NOMO-1 (cell line): Measurements from ENCODE around the gene TRIO.

Experiments used
- DNase-seq, 2 experiments: peaks; one replicate each; lab custom pipeline; 2025; ENCODE audit not compliant: unreplicated experiment in 2 of 2; lab: John Stamatoyannopoulos, UW

The TRIO gene

DNA sequence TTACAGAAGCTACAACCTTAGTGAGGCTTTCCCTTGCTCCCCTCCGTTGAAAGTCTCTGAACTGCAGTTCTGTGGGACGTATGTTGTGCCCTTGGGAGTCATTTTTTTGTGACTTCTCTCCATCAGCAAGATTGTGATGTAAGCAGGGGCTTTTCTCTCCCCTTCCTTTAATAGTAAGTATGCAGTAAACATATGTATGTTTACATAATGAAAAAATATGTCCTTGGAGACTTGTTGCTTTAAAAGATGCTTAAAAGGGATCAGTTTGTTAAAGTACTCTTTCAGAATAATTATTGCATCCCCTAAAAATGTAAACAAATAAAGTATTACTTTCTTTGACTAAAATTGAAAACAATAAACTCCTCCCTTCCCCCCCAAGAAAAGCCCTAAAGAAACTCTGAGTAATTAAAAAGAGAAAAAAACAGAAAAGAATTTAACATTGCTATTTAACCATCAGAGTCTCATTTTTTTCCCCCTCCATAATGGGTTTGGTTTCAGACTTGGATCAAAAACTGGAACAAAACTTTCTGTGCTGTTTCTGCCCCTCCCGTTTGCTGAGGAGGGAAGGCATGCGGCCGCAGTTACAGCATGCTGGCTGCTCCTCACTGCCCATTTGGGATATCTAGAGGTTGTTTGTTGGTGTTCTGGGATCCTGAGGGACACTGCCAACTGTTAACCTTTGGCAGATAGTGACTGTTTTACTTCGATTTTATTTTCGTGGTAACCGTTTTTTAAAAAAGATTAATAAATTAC lies 40.2 kb downstream of the TRIO start:
- DNase-seq = no peak

- no peak for DNase-seq
Measured at GRCh38 chr5:14184082-14184481, 40.9 kb downstream of the TRIO start.

DNA sequence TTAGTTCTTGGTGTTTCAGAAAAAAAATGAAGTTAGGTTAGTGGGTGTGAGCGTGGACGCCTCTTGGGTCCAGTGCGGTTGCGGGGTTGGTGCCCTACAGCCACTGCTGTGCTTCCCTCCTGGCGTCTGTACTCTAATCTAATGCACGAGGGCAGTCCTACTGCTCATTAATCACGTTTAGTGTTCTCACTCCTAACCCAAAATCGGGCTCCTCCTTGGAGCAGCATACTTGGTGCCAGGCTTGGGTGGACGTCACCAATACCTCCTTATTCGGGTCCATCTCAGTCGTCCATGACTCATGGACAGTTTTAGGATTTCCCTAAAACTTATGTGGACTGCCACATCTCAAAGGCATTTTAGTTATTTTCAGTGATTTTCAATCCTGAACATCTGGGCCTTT lies 41.6 kb downstream of the TRIO start:
- DNase-seq = no peak

DNA sequence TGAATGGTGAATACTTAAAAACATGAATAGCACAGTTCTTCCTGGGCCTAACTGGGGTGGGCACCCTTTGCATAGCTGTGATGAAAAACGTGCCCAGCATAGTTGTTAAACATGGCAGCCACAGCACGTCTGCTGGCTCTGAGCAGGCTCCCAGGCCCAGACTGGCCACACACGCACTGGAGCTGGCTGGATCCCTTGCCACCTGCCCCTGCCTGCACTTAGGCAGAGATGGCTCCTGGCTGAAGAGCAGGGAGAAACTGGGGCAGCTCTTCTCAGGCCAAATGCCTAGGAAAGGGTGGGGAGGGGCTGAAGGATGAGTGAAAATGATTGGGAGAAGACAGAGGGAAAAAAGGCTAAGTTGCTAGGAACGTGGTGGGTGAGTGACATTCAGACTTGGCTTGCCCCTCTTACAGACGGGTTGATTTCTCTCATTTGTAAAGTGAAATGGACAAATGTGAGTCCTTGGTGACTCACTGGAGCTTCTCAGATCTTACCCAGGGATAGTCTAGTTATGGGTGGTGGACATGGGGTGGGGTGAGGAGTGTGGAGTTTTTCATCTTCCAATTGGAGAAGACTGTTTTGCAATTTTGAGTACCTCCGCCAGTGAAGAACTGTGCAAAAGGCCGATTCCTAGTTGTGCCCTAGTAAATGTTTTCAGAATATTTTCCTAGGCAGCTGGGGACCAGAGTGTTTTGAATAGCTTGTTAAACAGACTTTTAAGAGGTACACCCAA lies 42.4 kb downstream of the TRIO start:
- DNase-seq = no peak

- no peak for DNase-seq
Measured at GRCh38 chr5:14186059-14186830, 43.1 kb downstream of the TRIO start.

DNA sequence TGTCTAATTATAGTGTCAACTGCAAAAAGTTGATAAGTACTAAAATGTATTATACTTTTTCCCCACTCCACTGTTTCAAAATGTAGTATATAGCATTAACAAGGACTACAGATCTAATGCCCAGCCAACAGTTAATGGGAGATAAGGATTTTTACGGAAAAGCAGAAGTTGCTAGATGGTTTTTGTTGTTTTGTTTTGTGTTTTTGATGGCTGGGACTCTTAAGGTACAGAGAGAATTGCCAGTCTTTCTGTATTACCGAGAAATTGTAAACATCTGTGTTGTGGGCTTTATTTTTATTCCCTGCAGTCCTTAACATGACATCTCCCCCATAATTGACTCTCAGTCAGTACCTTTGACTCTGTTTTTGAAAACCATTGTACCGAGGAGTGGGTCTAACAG lies 44.0 kb downstream of the TRIO start:
- no peak for DNase-seq

DNA sequence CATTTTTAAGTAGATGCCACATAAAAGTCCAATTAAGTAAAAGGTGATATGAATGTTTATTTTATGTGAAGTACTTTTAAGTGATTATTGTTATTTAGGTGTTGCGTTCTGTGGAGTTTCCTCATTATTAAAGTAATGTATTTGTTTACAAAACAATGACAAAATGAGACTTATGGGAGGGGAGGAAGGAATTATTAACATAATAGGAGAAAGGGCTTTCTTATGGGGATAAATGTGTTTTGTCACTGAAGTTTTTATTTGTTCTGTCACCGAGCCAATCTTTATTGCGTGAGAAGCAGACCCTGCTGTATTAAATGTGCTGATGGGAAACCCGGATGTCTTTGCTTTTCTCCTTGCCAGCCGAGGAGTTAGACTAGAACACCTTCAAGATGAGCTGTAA lies 44.5 kb downstream of the TRIO start:
- DNase-seq = no peak

DNA sequence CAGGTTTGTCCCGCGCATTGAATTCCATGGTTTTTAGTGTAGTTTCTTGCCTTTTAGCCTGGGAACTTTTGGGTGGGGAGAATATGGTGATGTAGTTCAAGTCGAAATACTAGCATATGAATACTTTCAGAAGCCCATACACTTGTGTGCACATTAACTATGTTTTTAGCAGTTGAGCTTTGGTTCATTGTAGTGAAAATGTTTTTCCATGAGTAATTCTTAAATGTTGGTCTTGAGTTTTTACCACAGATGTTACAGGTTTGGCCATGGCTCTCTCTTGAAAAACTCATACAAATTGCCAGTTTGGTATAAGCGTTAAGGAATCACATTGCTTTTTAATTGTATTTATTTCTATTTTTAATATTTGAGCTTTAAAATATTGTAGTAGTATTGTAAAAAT lies 45.6 kb downstream of the TRIO start:
- DNase-seq = no peak

GRCh38 chr5:14189680-14190079 lies 46.5 kb downstream of the TRIO start:
- no peak for DNase-seq

DNA sequence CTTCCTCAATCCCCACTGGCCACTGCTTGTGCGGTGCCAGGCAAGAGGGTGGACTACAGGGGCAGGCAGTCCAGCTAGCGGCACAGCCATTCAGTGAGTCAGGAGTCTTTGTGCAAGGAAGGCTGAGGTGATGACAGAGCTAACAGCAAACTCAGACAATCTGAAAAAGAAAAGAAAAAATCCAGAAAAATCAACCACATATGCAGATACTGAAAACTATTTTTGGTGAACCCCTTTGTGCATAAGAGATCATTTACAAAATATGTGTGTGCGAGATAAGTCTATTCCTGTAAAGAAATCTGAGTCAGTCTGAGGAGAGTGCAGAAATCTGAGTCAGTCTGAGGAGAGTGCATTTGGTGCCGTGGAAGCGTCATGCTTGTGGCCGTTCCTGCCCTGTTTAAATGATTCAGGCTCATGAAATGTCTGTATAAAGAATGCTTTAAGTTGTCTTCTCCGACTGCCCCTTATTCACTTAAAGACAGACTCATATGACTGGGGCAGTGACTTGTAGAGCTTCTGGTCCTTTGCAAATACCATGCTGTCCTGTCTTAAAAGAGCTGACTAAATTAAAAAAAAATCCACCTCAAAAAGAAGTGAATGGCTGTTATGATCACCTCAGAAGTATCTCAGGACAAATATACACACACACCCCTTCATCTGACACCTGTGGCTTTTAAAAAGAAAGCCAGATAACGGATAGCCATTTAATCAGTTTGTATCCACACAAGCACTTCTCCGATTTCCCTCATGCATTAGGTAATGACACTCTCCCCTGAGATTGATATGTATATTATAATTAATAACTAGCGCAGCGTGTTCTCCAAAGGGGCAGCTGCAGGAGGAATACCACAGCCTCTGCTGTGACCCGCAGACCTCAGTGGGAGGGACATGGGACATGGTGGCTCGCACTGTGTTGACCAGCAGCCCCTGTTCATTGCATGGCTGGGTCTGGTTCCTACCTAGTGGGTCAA lies 47.3 kb downstream of the TRIO start:
- DNase-seq = no peak

DNA sequence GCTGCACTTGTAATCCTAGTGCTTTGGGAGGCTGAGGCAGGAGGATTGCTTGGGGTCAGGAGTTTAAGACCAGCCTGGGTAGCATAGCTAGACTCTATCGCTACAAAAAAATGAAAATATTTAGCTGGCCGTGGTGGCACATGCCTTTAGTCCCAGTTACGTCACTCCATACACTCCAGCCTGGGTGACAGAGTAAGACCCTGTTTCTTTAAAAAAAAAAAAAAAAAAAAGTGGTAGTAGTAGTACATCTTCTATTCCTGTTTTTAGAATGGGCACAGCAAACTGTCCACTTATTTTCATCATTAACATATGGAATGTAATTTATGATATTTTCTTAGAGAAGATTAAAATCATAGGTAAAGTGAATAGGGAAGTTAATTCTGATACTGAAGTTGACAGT lies 48.2 kb downstream of the TRIO start:
- peak in 1 of 2 experiments; percentile 40 for DNase-seq

GRCh38 chr5:14193496-14193895 lies 50.4 kb downstream of the TRIO start:
- DNase-seq = no peak

- no peak for DNase-seq
Measured at GRCh38 chr5:14195588-14195987, 52.4 kb downstream of the TRIO start.

DNA sequence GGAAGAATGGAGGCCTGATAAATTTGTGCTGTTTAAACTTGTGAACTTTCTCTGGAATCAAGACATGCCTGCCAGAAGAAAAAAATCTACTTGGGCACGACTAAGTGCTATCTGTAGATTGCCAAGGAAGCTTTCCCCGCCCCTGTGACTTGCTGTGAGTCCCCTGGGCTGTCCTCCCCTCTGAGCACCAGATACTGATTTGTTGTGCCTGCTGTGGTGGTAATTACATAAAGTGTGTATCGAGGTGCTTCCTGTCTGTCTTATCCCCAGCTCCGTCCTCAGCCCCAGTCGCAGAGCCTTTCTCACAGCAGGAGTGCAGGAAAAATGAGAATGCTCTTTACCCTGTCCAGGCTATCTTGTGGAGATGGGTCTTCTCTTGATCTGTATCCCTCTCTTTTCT lies 53.9 kb downstream of the TRIO start:
- no peak for DNase-seq

- DNase-seq = no peak
Measured at GRCh38 chr5:14199902-14200301, 56.8 kb downstream of the TRIO start.

GRCh38 chr5:14200312-14200990 lies 57.3 kb downstream of the TRIO start:
- no peak for DNase-seq

DNA sequence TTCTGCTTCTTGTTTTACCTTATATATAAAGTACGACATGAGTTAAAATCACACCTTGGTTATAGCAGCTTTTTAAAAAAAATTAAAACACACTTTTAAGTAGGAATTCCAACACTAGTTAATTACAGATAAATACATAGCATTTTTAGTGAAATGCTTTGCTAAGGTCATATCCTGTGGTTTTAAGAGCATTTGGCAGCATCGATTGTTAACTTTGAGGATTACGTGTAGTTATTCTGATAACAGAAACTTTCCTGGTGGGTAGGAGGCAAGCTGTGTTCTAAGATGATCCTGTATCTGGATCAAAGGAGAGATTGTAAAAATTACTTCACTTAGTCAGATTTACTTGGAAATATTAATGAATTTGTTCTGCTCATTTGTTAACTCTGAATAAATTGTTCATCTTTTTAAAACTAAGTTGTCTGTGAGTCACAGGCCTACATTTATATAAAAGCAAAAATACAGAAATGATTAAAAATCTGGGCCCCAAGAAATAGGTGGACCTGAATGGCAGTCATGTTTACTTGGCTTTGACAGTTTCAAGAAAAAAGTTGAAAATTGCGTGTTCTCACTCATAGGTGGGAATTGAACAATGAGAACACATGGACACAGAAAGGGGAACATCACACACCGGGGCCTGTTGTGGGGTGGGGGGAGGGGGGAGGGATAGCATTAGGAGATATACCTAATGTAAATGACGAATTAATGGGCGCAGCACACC lies 58.3 kb downstream of the TRIO start:
- no peak for DNase-seq

GRCh38 chr5:14202462-14202861 lies 59.3 kb downstream of the TRIO start:
- DNase-seq = peak; percentile 89 to 92

DNA sequence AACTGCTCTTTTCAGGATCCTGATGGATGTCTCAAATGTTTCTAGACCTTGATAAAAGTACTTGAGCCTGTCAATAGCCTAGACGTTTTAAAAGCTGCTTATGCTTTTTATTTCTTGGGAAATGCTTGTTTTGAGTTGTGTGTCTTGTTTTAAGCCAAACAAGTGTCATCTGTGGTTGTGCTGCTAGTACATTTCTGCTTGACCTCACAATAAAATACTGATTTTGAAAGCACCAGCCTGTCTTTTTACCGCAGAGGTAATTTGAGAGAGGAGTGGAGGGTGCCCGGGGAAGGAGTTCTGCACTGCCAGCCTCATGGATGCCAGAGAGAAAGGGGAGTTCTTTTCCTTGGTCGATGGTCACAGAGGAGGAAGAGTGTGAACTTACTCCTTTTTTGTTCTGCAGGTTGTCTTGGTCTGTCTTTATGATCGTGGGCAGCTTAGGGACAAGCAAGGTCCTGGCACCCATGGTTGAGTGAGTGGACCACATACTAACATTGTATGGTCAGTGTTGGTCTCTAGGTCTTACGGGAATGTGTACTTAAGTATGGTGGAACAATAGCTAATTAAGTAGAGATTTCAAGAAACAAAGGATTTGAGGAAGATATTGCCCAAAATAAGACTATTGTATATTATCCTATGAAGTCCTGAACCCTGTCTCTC lies 61.0 kb downstream of the TRIO start:
- no peak for DNase-seq
